OCI-LY3 (cell line): ENCODE measurements around the gene PREX1.

ENCODE experiments used
- EZH2phosphoT487 ChIP-seq: fragments of 200-600 bp; shearing (Covaris generic); IDR thresholded peaks from 2 replicates; pipeline ENCODE4 v1.6.1; 2018; ENCODE audit warnings: antibody characterized with exemption, mixed run types, low read depth
- TF ChIP-seq, protein P1 (sequence below): fragments of 200-600, 300-600 bp; sonication (generic); IDR thresholded peaks from 2 replicates; pipeline ENCODE4 v1.5.1; 2014; ENCODE audit warnings: antibody characterized with exemption, low read length, low read depth

DNA sequence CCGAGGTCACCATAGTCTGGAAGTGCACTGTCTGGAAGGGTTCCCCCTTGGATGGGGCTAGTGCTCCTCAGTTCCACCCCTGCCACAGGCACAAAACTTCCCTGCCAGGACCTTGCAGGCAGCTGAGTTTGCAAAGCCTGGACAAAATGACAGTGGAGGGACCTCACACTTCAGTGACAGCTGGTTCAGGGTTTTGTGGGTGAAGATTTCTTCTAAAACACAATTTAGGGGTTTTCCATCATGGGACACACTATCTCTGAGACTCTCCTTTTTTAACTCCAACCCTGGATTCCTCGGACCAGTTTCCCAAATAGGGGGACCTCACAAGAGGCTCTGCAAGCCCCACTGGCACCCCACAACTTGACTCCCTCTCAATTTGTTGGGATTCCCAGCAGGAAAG, 33.6 kb upstream of the PREX1 start:
- TF ChIP-seq, protein P1, sequence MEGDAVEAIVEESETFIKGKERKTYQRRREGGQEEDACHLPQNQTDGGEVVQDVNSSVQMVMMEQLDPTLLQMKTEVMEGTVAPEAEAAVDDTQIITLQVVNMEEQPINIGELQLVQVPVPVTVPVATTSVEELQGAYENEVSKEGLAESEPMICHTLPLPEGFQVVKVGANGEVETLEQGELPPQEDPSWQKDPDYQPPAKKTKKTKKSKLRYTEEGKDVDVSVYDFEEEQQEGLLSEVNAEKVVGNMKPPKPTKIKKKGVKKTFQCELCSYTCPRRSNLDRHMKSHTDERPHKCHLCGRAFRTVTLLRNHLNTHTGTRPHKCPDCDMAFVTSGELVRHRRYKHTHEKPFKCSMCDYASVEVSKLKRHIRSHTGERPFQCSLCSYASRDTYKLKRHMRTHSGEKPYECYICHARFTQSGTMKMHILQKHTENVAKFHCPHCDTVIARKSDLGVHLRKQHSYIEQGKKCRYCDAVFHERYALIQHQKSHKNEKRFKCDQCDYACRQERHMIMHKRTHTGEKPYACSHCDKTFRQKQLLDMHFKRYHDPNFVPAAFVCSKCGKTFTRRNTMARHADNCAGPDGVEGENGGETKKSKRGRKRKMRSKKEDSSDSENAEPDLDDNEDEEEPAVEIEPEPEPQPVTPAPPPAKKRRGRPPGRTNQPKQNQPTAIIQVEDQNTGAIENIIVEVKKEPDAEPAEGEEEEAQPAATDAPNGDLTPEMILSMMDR: no peak
- TF ChIP-seq EZH2phosphoT487: no peak
